Measurements from ENCODE around the gene WWOX.

DNA sequence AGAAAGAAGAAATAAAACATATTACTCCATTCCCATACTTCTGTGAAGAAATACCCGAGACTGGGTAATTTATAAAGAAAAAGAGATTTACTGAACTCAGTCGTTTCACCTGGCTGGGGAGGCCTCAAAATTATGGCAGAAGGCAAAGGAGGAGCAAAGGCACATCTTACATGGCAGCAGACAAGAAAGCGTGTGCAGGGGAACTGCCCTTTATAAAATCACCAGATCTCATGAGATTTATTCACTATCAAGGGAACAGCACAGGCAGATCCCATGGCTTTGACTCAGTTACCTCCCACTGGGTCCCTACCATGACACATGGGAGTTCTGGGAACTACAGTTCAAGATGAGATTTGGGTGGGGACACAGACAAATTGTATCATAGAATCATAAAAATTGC, 365.4 kb downstream of the WWOX start:
- TF ChIP-seq, protein P1, sequence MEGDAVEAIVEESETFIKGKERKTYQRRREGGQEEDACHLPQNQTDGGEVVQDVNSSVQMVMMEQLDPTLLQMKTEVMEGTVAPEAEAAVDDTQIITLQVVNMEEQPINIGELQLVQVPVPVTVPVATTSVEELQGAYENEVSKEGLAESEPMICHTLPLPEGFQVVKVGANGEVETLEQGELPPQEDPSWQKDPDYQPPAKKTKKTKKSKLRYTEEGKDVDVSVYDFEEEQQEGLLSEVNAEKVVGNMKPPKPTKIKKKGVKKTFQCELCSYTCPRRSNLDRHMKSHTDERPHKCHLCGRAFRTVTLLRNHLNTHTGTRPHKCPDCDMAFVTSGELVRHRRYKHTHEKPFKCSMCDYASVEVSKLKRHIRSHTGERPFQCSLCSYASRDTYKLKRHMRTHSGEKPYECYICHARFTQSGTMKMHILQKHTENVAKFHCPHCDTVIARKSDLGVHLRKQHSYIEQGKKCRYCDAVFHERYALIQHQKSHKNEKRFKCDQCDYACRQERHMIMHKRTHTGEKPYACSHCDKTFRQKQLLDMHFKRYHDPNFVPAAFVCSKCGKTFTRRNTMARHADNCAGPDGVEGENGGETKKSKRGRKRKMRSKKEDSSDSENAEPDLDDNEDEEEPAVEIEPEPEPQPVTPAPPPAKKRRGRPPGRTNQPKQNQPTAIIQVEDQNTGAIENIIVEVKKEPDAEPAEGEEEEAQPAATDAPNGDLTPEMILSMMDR (IDR thresholded peaks at IDR 0.05) = no peak
- TF ChIP-seq POLR2A (IDR thresholded peaks at IDR 0.05) = no peak

Measured in thyroid gland (tissue), 4 donors.